Upper lobe of right lung (tissue), 1 donor: ENCODE measurements around the gene NDST1. TPM values are rescaled to one million over a fixed set of nuclear protein-coding genes. Genes with fewer than 3 reads are reported as not detected.

ENCODE experiments used
- ATAC-seq: fragments of 200-7000 bp; cut with Tn5 transposase; one replicate; pipeline ENCODE4 v1.9.1; 2020; ENCODE audit warnings: mild to moderate bottlenecking, moderate library complexity
- DNase-seq: peaks from one replicate; pipeline ENCODE4 v3.0.0-alpha.2; 2020
- H3K27ac ChIP-seq: fragments of 200-600 bp; one replicate; pipeline ENCODE4 v1.8.0; 2022
- H3K27me3 ChIP-seq: fragments of 200-600 bp; one replicate; pipeline ENCODE4 v1.8.0; 2022; ENCODE audit warnings: mild to moderate bottlenecking
- H3K36me3 ChIP-seq: fragments of 200-600 bp; one replicate; pipeline ENCODE4 v1.8.0; 2022
- H3K4me1 ChIP-seq: fragments of 200-600 bp; one replicate; pipeline ENCODE4 v1.8.0; 2022
- H3K4me3 ChIP-seq: fragments of 200-600 bp; one replicate; pipeline ENCODE4 v1.8.0; 2022; ENCODE audit warnings: mild to moderate bottlenecking
- H3K9me3 ChIP-seq: fragments of 200-600 bp; one replicate; pipeline ENCODE4 v1.8.0; 2022
- CTCF ChIP-seq: fragments of 200-600 bp; IDR thresholded peaks from one replicate; pipeline ENCODE4 v1.8.0; 2022; ENCODE audit warnings: antibody characterized with exemption
- intact Hi-C: fragments of 100-400 bp; cut with DNase I; formaldehyde crosslinking; loops from one replicate; pipeline ENCODE4 v1.11.0; 2022
- total RNA-seq: library from RNA; stranded (reverse); fragmentation: NEBNext Ultra II Directional; extraction: Animal tissue kit (Norgen Biotek cat#: 25700); gene quantifications from one replicate; pipeline ENCODE4 v1.2.1, GENCODE V29; 2021
- donor health status: DM: no; HTN: yes; CAD: no; lungs with severe emphysema.

The NDST1 gene
- total RNA-seq, 1 donor from 2014 or later = 143 TPM

DNA sequence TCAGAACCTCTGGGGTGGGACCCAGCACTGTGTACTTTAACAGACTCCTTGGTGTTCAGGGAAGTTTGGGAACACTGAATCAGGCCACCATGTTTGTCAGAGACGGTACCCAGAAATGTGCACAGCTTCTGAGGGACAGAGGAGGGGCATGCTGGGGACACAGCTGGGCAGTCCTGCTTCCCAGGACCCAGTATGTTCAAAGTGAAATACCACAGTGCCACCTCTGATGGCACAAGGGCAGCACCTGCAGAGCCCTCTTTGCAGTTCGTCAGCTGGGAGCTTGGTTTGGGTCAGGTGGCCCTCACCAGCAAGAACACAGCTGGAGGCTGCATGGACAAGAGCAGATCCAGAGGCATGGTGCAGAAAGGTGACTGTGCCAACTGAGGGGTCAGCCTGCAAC, 51.2 kb downstream of the NDST1 start:
- ATAC-seq (peak; percentile 3), DNase-seq (no peak)
- Histone ChIP-seq H3K4me3 (no peak overlapping the region), H3K27me3 (no peaks in the 10 kb centered on the region), H3K36me3 (peaks cover 26% of the 10 kb centered on the region), H3K9me3 (no peaks in the 10 kb centered on the region), H3K4me1 (peaks cover 3% of the 10 kb centered on the region), H3K27ac (no peak overlapping the region)
- intact Hi-C loops = no loop called here
- no peak for TF ChIP-seq CTCF

- no peak for ATAC-seq
- intact Hi-C loops = loop anchor here (5.0 kb wide), 1 partner anchor 98 kb away; no protein-coding TSS in a partner anchor
Measured at GRCh38 chr5:150559701-150560100, 51.8 kb downstream of the NDST1 start.

DNA sequence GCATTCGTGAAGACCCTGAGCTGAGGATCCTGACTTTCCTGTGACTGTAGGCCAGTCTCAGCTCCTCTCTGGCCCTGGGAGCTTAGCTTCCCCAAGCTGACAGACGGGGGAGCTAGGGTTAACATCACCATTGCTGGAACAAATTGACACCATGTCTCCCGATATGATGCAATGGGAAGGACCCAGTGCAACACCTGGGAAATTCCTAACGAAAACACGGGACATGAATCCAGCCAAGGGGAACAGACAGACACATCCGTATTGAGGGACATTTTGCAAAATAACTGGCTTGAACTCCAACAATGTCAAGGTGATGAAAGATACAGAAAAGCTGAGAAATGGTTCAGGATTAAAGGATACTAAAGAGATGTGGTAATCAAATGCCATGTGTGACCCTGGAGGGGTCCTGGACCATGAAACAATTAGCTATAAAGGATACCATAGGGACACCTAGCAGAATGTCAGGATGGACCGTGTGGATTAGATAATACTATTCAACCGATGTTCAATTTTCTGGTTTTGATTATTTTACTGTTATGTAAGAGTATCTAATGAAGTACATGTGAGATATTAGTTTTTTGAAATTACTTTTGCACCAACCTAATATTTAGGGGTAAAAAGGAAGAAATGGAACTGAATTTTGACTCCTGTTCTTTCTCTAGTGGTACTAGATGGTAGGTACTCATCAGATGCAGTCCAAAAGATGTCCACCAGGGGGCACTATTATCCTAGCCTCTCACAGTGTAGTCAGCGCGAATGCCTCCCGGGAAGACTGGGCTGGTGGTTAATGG, 52.7 kb downstream of the NDST1 start:
- Histone ChIP-seq H3K36me3 (peaks cover 11% of the 10 kb centered on the region), H3K4me3 (no peak overlapping the region), H3K27me3 (no peaks in the 10 kb centered on the region), H3K27ac (no peak overlapping the region), H3K9me3 (no peaks in the 10 kb centered on the region), H3K4me1 (peaks cover 3% of the 10 kb centered on the region)
- intact Hi-C loops = loop anchor here (5.0 kb wide), 1 partner anchor 97 kb away; no protein-coding TSS in a partner anchor
- TF ChIP-seq CTCF = peak; percentile 95
- DNase-seq (no peak), ATAC-seq (peak; percentile 90)

More at GRCh38 chr5:150559701-150560100, 51.8 kb downstream of the NDST1 start:
- Histone ChIP-seq H3K27me3 (no peaks in the 10 kb centered on the region), H3K4me1 (peaks cover 3% of the 10 kb centered on the region), H3K4me3 (no peak overlapping the region), H3K9me3 (no peaks in the 10 kb centered on the region), H3K36me3 (peaks cover 20% of the 10 kb centered on the region), H3K27ac (no peak overlapping the region)
- TF ChIP-seq CTCF = no peak
- DNase-seq = no peak

DNA sequence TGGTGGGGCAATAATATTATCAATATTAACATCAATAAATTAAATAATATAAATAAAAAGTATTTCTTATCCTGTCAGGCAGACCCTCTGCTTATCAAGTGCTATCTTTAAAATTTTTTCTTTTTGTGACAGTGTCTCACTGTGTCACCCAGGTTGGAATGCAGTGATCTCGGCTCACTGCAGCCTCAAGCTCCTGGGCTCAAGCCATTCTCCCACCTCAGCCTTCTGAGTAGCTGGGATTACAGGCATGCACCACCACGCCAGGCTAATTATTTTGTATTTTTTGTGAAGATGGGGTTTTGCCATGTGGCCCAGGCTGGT, 53.2 kb downstream of the NDST1 start:
- peaks cover 5% of the 10 kb centered on the region for H3K36me3 ChIP-seq
- no peaks in the 10 kb centered on the region for H3K27me3 ChIP-seq
- intact Hi-C loops = loop anchor here (5.0 kb wide), 1 partner anchor 96 kb away; no protein-coding TSS in a partner anchor
- ATAC-seq = no peak
- H3K9me3 ChIP-seq = no peaks in the 10 kb centered on the region
- no peak for TF ChIP-seq CTCF
- no peak overlapping the region for H3K27ac ChIP-seq
- H3K4me3 ChIP-seq = no peak overlapping the region
- no peak for DNase-seq
- H3K4me1 ChIP-seq = peaks cover 3% of the 10 kb centered on the region

GRCh38 chr5:150561571-150562275, 53.8 kb downstream of the NDST1 start:
- TF ChIP-seq CTCF = no peak
- intact Hi-C loops = loop anchor here (5.0 kb wide), 1 partner anchor 96 kb away; no protein-coding TSS in a partner anchor
- H3K9me3 ChIP-seq = no peaks in the 10 kb centered on the region
- no peak overlapping the region for H3K27ac ChIP-seq
- peaks cover 1% of the 10 kb centered on the region for H3K36me3 ChIP-seq
- H3K4me3 ChIP-seq = no peak overlapping the region
- no peak for ATAC-seq
- peaks cover 3% of the 10 kb centered on the region for H3K4me1 ChIP-seq
- no peak for DNase-seq
- no peaks in the 10 kb centered on the region for H3K27me3 ChIP-seq
